PC-9 (cell line): ENCODE results near the gene BOLA1. TPM values are rescaled to one million over a fixed set of nuclear protein-coding genes. Genes with fewer than 3 reads are reported as not detected.
A peak's percentile ranks its signal among the peaks of the same experiment; 100 is the strongest.

ENCODE experiments used
- BruUV-seq: library from RNA; stranded (reverse); fragments of 400-500 nt; replicated peaks from 2 replicates; lab custom pipeline; 2021; lab: Mats Ljungman, UMichigan
- CTCF ChIA-PET: fragments of 300-600 bp; sonication (Branson Sonifier 250); formaldehyde crosslinking; loops from one replicate; lab custom pipeline; 2022; ENCODE audit warnings: antibody characterized with exemption; lab: Charles Lee
- POLR2A ChIA-PET: fragments of 300-600 bp; sonication (Branson Sonifier 250); formaldehyde crosslinking; loops from one replicate; lab custom pipeline; 2022; ENCODE audit warnings: antibody characterized with exemption; ENCODE audit not compliant: unreplicated experiment; lab: Charles Lee
- DNase-seq, 2 experiments: peaks; one replicate each; pipeline versions ENCODE4 v3.0.0 to v3.0.0-alpha.2; 2015 to 2022; ENCODE audit warnings: mixed read lengths in 1 of 2
- H2AFZ ChIP-seq: fragments of 200-600 bp; sonication (generic); 2 replicates; pipeline ENCODE4 v1.8.1; 2017; ENCODE audit warnings: antibody characterized with exemption
- H3F3A ChIP-seq: fragments of 200-600 bp; sonication (generic); 2 replicates; pipeline ENCODE4 v1.8.1; 2017; ENCODE audit warnings: antibody characterized with exemption, mild to moderate bottlenecking, low read depth; ENCODE audit not compliant: insufficient read depth
- H3K27ac ChIP-seq: fragments of 200-600 bp; sonication (generic); 2 replicates; pipeline ENCODE4 v1.6.1; 2016; ENCODE audit warnings: mixed run types
- H3K27me3 ChIP-seq: fragments of 200-600 bp; sonication (generic); 2 replicates; pipeline ENCODE4 v1.6.1; 2016; ENCODE audit warnings: low read depth, mixed run types; ENCODE audit not compliant: insufficient read depth
- H3K36me3 ChIP-seq: fragments of 200-600 bp; sonication (generic); 2 replicates; pipeline ENCODE4 v1.6.1; 2016; ENCODE audit warnings: low read depth, mixed run types
- H3K4me1 ChIP-seq: fragments of 200-600 bp; sonication (generic); replicated peaks from 2 replicates; pipeline ENCODE4 v1.6.1; 2016; ENCODE audit warnings: mixed run types; ENCODE audit not compliant: insufficient read depth
- H3K4me2 ChIP-seq: fragments of 200-600 bp; sonication (generic); 2 replicates; pipeline ENCODE4 v1.6.1; 2017; ENCODE audit warnings: mixed run types
- H3K4me3 ChIP-seq: fragments of 200-600 bp; sonication (generic); 2 replicates; pipeline ENCODE4 v1.6.1; 2016; ENCODE audit warnings: mixed run types
- H3K79me2 ChIP-seq: fragments of 200-600 bp; sonication (generic); 2 replicates; pipeline ENCODE4 v1.6.1; 2017; ENCODE audit warnings: low read depth, mixed run types
- H3K9me2 ChIP-seq: fragments of 200-600 bp; sonication (generic); 2 replicates; pipeline ENCODE4 v1.8.1; 2017; ENCODE audit warnings: mild to moderate bottlenecking; ENCODE audit not compliant: insufficient read depth
- H3K9me3 ChIP-seq: fragments of 200-600 bp; sonication (generic); 2 replicates; pipeline ENCODE4 v1.8.1; 2016; ENCODE audit warnings: low read depth; ENCODE audit not compliant: insufficient read depth
- H4K20me1 ChIP-seq: fragments of 200-600 bp; sonication (generic); 2 replicates; pipeline ENCODE4 v1.8.1; 2017; ENCODE audit not compliant: insufficient read depth
- CTCF ChIP-seq: fragments of 200-600 bp; sonication (generic); conservative IDR thresholded peaks from 2 replicates; pipeline ENCODE4 v1.6.1; 2017; ENCODE audit warnings: mixed run types, antibody characterized with exemption, mild to moderate bottlenecking, moderate library complexity
- EZH2 ChIP-seq: fragments of 200-600 bp; sonication (generic); IDR thresholded peaks from 2 replicates; pipeline ENCODE4 v1.8.0; 2017; ENCODE audit warnings: antibody characterized with exemption, low read depth
- intact Hi-C: fragments of 100-400 bp; cut with micrococcal nuclease; formaldehyde crosslinking; loops from one replicate; pipeline ENCODE4 v1.10.0; 2022; ENCODE audit not compliant: unreplicated experiment
- total RNA-seq: library from RNA; stranded (reverse); gene quantifications from 2 replicates; pipeline ENCODE4 v1.2.3, GENCODE V29; 2021

BOLA1 gene
- total RNA-seq, 1 experiment from 2014 or later, result 16.2 TPM

GRCh38 chr1:149927563-149928400 is 28.4 kb downstream of the BOLA1 start, which contains the start of gene SF3B4:
Gene SF3B4, minus strand, starts transcription at chr1:149927803. Its CDS starts 44 bp downstream, at chr1:149927759.
- no peaks in the 10 kb centered on the region for H3K9me3 ChIP-seq
- H2AFZ ChIP-seq, result peak within 1 kb of the TSS; percentile 78
- ChIA-PET CTCF (no interaction called here), POLR2A (interaction anchor here (0.6 to 1.0 kb wide), 2 partner anchors 40 to 208 kb away, joined by 9 to 10 read pairs; a partner anchor contains a TSS)
- peaks cover 32% of the 10 kb centered on the region for H3K79me2 ChIP-seq
- H4K20me1 ChIP-seq, result peaks cover 7% of the 10 kb centered on the region
- peak; percentile 89 to 90 for DNase-seq
- H3F3A ChIP-seq, result peaks cover 23% of the 10 kb centered on the region
- peak within 1 kb of the TSS; percentile 85 for H3K27ac ChIP-seq
- intact Hi-C loops, result loop anchor here (1.0 kb wide), 1 partner anchor 10 kb away; no protein-coding TSS in a partner anchor
- peaks cover 29% of the 10 kb centered on the region for H3K4me1 ChIP-seq
- peak within 1 kb of the TSS; percentile 69 for H3K4me3 ChIP-seq
- BruUV-seq, result TSS peak; percentile 98
- H3K27me3 ChIP-seq, result no peaks in the 10 kb centered on the region
- peaks cover 37% of the 10 kb centered on the region for H3K36me3 ChIP-seq
- no peaks in the 10 kb centered on the region for H3K9me2 ChIP-seq
- peak within 1 kb of the TSS; percentile 88 for H3K4me2 ChIP-seq
- TF ChIP-seq CTCF (no peak), EZH2 (no peak)

- H3F3A ChIP-seq, result peaks cover 17% of the 10 kb centered on the region
- DNase-seq, result no peak
- intact Hi-C loops, result no loop called here
- POLR2A ChIA-PET, result interaction anchor here (0.6 to 1.0 kb wide), 2 partner anchors 41 to 207 kb away, joined by 9 to 10 read pairs; a partner anchor contains a TSS
- H2AFZ ChIP-seq, result peak overlapping the region; percentile 78; the same call in 1 of the 2 replicates
- no peaks in the 10 kb centered on the region for H3K9me3 ChIP-seq
- CTCF ChIA-PET, result no interaction called here
- peak overlapping the region; percentile 69 for H3K4me3 ChIP-seq
- H3K27me3 ChIP-seq, result no peaks in the 10 kb centered on the region
- no TSS peak for BruUV-seq
- H3K36me3 ChIP-seq, result peaks cover 36% of the 10 kb centered on the region
- TF ChIP-seq EZH2 (no peak), CTCF (no peak)
- H4K20me1 ChIP-seq, result peaks cover 7% of the 10 kb centered on the region
- peak overlapping the region; percentile 88 for H3K4me2 ChIP-seq
- peak overlapping the region; percentile 85 for H3K27ac ChIP-seq
- H3K4me1 ChIP-seq, result peaks cover 29% of the 10 kb centered on the region
- H3K9me2 ChIP-seq, result no peaks in the 10 kb centered on the region
- peaks cover 32% of the 10 kb centered on the region for H3K79me2 ChIP-seq
Observed at GRCh38 chr1:149928401-149928724, 29.0 kb downstream of the BOLA1 start.

- Histone ChIP-seq H4K20me1 (peaks cover 7% of the 10 kb centered on the region), H3K27me3 (no peaks in the 10 kb centered on the region), H3K79me2 (peaks cover 27% of the 10 kb centered on the region), H3K9me3 (no peaks in the 10 kb centered on the region), H3K4me2 (no peak overlapping the region), H2AFZ (no peak overlapping the region), H3K27ac (no peak overlapping the region), H3K4me3 (no peak overlapping the region), H3F3A (peaks cover 4% of the 10 kb centered on the region; the same call in 1 of the 2 replicates), H3K9me2 (no peaks in the 10 kb centered on the region), H3K4me1 (peaks cover 29% of the 10 kb centered on the region), H3K36me3 (peaks cover 24% of the 10 kb centered on the region)
- POLR2A ChIA-PET, result no interaction called here
- CTCF ChIA-PET, result no interaction called here
- DNase-seq, result no peak
- TF ChIP-seq EZH2, result no peak
- no peak for TF ChIP-seq CTCF
- intact Hi-C loops, result no loop called here
- BruUV-seq, result no TSS peak
Observed at GRCh38 chr1:149929856-149930255, 30.5 kb downstream of the BOLA1 start.
